Brain microvascular endothelial cell (primary cell): Measurements from ENCODE around the gene FGFBP1.

Experiments
- DNase-seq: peaks from one replicate; pipeline ENCODE4 v3.0.0-alpha.2; 2020
- H3K27ac ChIP-seq: fragments of 250-450 bp; sonication (Bioruptor Pico); 2 replicates; pipeline ENCODE4 v1.5.1; 2020; ENCODE audit warnings: mild to moderate bottlenecking, moderate library complexity
- H3K27me3 ChIP-seq: fragments of 250-450 bp; sonication (Bioruptor Pico); replicated peaks from 2 replicates; pipeline ENCODE4 v1.5.1; 2020; ENCODE audit warnings: mild to moderate bottlenecking
- H3K36me3 ChIP-seq: fragments of 250-450 bp; sonication (Bioruptor Pico); replicated peaks from 2 replicates; pipeline ENCODE4 v1.5.1; 2020; ENCODE audit warnings: mild to moderate bottlenecking
- H3K4me3 ChIP-seq: 2 replicates; pipeline ENCODE4 v1.5.1; 2011; ENCODE audit warnings: low read depth, mild to moderate bottlenecking, control low read depth, low read length, moderate library complexity
- in situ Hi-C: cut with HindIII; loops from 2 replicates; pipeline ENCODE4 v1.10.0; 2017; ENCODE audit warnings: low sequenced_read_pairs, low pct_ligation_motif_present
- TF ChIP-seq, protein P1 (sequence below): IDR thresholded peaks from 2 replicates; pipeline ENCODE4 v1.5.1; 2011; ENCODE audit warnings: low read depth, mild to moderate bottlenecking, moderate library complexity, low read length, control low read depth, inconsistent platforms; ENCODE audit errors: missing control alignments

FGFBP1 gene

DNA sequence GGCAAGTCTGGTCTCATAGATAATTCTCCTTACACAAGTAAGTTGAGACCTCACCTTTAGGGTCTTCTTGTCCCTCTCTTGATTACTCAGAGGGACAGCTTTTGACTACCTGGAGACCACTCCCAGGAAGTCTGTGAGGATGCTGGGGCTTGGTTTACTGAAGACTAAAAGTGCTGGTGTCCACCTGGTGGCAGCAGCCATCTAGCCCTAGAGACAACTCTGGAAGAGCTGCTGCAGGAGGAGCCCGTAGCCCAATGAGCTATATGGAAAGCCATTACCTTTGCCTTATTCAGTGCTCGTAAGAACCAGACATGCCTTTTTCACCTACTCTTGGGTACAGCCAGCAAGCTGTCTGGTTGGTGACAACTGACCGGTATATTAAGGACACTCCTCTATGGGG lies 17.1 kb upstream of the FGFBP1 start:
- Histone ChIP-seq H3K27me3 (no peaks in the 10 kb centered on the region), H3K4me3 (no peak overlapping the region), H3K27ac (no peak overlapping the region), H3K36me3 (no peaks in the 10 kb centered on the region)
- peak; percentile 36 for DNase-seq
- in situ Hi-C loops = no loop called here
- TF ChIP-seq, protein P1, sequence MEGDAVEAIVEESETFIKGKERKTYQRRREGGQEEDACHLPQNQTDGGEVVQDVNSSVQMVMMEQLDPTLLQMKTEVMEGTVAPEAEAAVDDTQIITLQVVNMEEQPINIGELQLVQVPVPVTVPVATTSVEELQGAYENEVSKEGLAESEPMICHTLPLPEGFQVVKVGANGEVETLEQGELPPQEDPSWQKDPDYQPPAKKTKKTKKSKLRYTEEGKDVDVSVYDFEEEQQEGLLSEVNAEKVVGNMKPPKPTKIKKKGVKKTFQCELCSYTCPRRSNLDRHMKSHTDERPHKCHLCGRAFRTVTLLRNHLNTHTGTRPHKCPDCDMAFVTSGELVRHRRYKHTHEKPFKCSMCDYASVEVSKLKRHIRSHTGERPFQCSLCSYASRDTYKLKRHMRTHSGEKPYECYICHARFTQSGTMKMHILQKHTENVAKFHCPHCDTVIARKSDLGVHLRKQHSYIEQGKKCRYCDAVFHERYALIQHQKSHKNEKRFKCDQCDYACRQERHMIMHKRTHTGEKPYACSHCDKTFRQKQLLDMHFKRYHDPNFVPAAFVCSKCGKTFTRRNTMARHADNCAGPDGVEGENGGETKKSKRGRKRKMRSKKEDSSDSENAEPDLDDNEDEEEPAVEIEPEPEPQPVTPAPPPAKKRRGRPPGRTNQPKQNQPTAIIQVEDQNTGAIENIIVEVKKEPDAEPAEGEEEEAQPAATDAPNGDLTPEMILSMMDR = peak; percentile 75

GRCh38 chr4:15953625-15954024 lies 15.1 kb upstream of the FGFBP1 start:
- no peak for DNase-seq
- no peak overlapping the region for H3K4me3 ChIP-seq
- TF ChIP-seq, protein P1 = no peak
- no peaks in the 10 kb centered on the region for H3K36me3 ChIP-seq
- no peak overlapping the region for H3K27ac ChIP-seq
- in situ Hi-C loops = no loop called here
- H3K27me3 ChIP-seq = no peaks in the 10 kb centered on the region

DNA sequence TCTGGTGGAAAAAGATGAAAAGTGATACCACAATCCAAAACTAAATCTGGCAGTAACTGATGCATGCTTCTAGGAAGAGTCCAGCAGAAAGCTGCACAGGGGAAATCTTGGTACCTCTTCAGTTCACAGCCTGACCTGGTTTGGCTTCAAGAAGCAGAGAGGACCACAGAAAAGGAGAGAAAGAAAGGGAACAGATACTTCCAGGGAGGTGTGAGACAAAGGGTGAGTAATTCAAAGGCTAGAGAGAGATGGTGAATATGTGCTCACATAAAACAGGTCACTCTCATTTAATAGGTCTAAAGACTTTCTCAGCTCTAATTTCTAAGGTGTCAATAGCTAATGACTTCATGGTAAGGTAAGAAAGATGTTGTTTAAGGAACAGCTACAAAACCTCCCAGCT lies 13.2 kb upstream of the FGFBP1 start:
- DNase-seq = no peak
- Histone ChIP-seq H3K27ac (no peak overlapping the region), H3K36me3 (no peaks in the 10 kb centered on the region), H3K27me3 (no peaks in the 10 kb centered on the region), H3K4me3 (no peak overlapping the region)
- in situ Hi-C loops = no loop called here
- TF ChIP-seq, protein P1 = no peak

DNA sequence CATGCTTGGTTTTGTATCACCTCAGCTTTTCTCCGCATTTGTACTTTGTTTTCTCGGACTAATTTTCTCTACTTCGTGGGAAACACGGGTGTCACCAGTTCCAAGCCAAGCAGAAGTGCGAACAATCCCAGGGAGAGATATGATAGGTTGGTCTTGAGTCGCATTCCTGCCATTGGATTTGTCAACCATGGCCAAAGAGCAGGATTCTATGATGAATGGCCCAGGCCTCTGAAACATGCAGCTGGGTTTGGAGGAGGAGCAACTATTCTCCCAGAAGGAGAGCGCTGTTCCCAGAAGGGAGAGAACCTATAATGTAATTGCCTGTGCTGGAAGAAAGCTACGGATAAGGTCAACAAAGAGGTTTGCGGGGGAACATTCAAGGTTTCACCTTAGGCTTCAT lies 10.3 kb upstream of the FGFBP1 start:
- Histone ChIP-seq H3K36me3 (no peaks in the 10 kb centered on the region), H3K4me3 (no peak overlapping the region), H3K27me3 (no peaks in the 10 kb centered on the region), H3K27ac (no peak overlapping the region)
- DNase-seq = no peak
- in situ Hi-C loops = no loop called here
- TF ChIP-seq, protein P1 = no peak

- Histone ChIP-seq H3K36me3 (no peaks in the 10 kb centered on the region), H3K27me3 (no peaks in the 10 kb centered on the region), H3K4me3 (no peak overlapping the region), H3K27ac (no peak overlapping the region)
- TF ChIP-seq, protein P1 = no peak
- in situ Hi-C loops = no loop called here
- DNase-seq = no peak
Measured at GRCh38 chr4:15947684-15948083, 9.1 kb upstream of the FGFBP1 start.

DNA sequence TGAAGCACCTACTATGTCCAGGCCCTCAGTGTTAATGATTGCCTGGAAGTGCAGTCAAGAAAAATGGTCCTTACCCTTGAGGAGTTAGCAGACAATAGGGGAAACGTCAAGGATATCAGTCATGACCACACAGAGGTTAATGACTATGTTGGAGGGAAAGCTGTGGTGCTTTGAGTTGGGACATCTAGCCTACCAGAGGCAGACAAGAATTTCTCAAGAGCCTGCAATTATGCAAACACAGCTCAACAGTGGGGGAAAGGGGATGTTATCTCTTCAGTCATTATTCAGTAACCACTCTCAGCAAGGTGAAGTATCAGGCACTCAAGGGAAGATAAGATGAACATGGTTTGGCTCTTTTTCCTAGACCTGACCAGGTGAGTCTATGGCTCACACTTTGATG lies 7.0 kb upstream of the FGFBP1 start:
- H3K27me3 ChIP-seq = no peaks in the 10 kb centered on the region
- H3K27ac ChIP-seq = no peak overlapping the region
- in situ Hi-C loops = no loop called here
- no peak for DNase-seq
- TF ChIP-seq, protein P1 = no peak
- H3K36me3 ChIP-seq = no peaks in the 10 kb centered on the region
- H3K4me3 ChIP-seq = no peak overlapping the region
